ENCODE results near the gene TMEM270.

TMEM270 gene

GRCh38 chr7:73907554-73908122 lies 46.7 kb downstream of the TMEM270 start:
- no peak for DNase-seq (ENCODE audit: low read depth in 2 of 2)

- DNase-seq (ENCODE audit: low read depth in 2 of 2), result no peak
Observed at GRCh38 chr7:73908123-73908611, 47.2 kb downstream of the TMEM270 start.

- no peak for DNase-seq (ENCODE audit: low read depth in 2 of 2)
Observed at GRCh38 chr7:73909051-73909941, 48.3 kb downstream of the TMEM270 start.

GRCh38 chr7:73909996-73910395 lies 49.0 kb downstream of the TMEM270 start:
- no peak for DNase-seq (ENCODE audit: low read depth in 2 of 2)

GRCh38 chr7:73912223-73912622 lies 51.3 kb downstream of the TMEM270 start:
- DNase-seq (ENCODE audit: low read depth in 2 of 2), result no peak
